ENCODE results near the gene TRAPPC11. TPM values are rescaled to one million over a fixed set of nuclear protein-coding genes. Genes with fewer than 3 reads are reported as not detected.
A peak's percentile ranks its signal among the peaks of the same experiment; 100 is the strongest.

TRAPPC11 gene
- total and polyA plus RNA-seq, 2 of the 4 experiments (the other 2 are of a cell fraction) = 25.3 to 56.8 TPM

- Histone ChIP-seq H4K8ac (ENCODE audit: low read depth in 2 of 2, low read length in 2 of 2) (no peak overlapping the region), H2BK20ac (ENCODE audit: low read depth, low read length) (0 out of 2 replicates have a peak overlapping the region, but pooled peaks have one; percentile 17), H3K9me3 (ENCODE audit: control insufficient read depth, insufficient read depth, low read length) (no peaks in the 10 kb centered on the region), H3K36me3 (ENCODE audit: control insufficient read depth, insufficient read depth, low read length) (no peaks in the 10 kb centered on the region), H3K18ac (ENCODE audit: low read depth, low read length) (no peak overlapping the region), H3K4me3 (ENCODE audit: insufficient read depth, low read depth, low read length) (no peak overlapping the region), H3K14ac (replicated peaks; ENCODE audit: low read depth, low read length) (no peak overlapping the region), H4K91ac (ENCODE audit: insufficient read depth, low read depth, low read length) (no peak overlapping the region), H3K9me1 (ENCODE audit: insufficient read depth, low read length) (no peaks in the 10 kb centered on the region; the same call in 1 of the 2 replicates), H3K23ac (ENCODE audit: low read depth, low read length) (no peak overlapping the region), H2AFZ (replicated peaks; ENCODE audit: low read length, poor library complexity) (no peak overlapping the region), H3K27me3 (ENCODE audit: control insufficient read depth, insufficient read depth, low read length) (no peaks in the 10 kb centered on the region), H2AK5ac (ENCODE audit: low read depth, low read length) (no peak overlapping the region), H2AK9ac (replicated peaks; ENCODE audit: low read depth, low read length, poor library complexity) (no peak overlapping the region), H2BK5ac (ENCODE audit: low read depth, low read length, poor library complexity, severe bottlenecking) (no peak overlapping the region), H3K4me1 (ENCODE audit: control insufficient read depth, insufficient read depth, low read length) (peaks cover 12% of the 10 kb centered on the region), H3K56ac (ENCODE audit: extremely low read depth, insufficient read depth, low read length) (no peak overlapping the region), H3K4ac (ENCODE audit: low read depth, low read length) (no peak overlapping the region), H4K5ac (ENCODE audit: low read depth, low read length) (no peak overlapping the region), H2BK120ac (ENCODE audit: low read depth, low read length) (no peak overlapping the region), H4K20me1 (ENCODE audit: insufficient read depth, low read length) (no peaks in the 10 kb centered on the region), H2BK15ac (ENCODE audit: low read depth, low read length) (no peak overlapping the region), H3K4me2 (ENCODE audit: low read depth, low read length) (no peak overlapping the region), H3K79me1 (ENCODE audit: low read depth in 1 of 2, low read length in 2 of 2) (no peaks in the 10 kb centered on the region), H3K27ac (ENCODE audit: insufficient read depth, low read length) (no peak overlapping the region), H3K9ac (ENCODE audit: low read depth, low read length) (no peak overlapping the region)
- 88% methylated on average over 3 of the region's 11 CpGs; no CpG with 5 or more reads in 1 of the 2 experiments for WGBS, 2 experiments (ENCODE audit: extremely low coverage in 2 of 2, insufficient read length in 1 of 2)
- ChIA-PET POLR2A (ENCODE audit: unreplicated experiment) (no interaction called here), CTCF (no interaction called here)
- in situ Hi-C loops (cut with MboI; ENCODE audit: low sequenced_read_pairs) = no loop called here
- no peak for DNase-seq
- intact Hi-C loops (cut with micrococcal nuclease) = no loop called here
- no TSS peak for BruUV-seq (replicated peaks)
- ATAC-seq (ENCODE audit: low read depth) = no peak
- dilution Hi-C loops (cut with HindIII; ENCODE audit: low sequenced_read_pairs, unreplicated experiment) = no loop called here
- TF ChIP-seq CEBPB (IDR thresholded peaks at IDR 0.05; ENCODE audit: low read depth, low read length) (no peak), USF2 (IDR thresholded peaks at IDR 0.05; ENCODE audit: low read depth, low read length) (no peak), SMC3 (IDR thresholded peaks at IDR 0.05; ENCODE audit: low read depth, low read length) (no peak), CTCF (conservative IDR thresholded peaks at IDR 0.05; ENCODE audit: low read depth, low read length) (no peak), POLR2A (IDR thresholded peaks at IDR 0.05; ENCODE audit: low read depth, low read length) (no peak), NFE2L2 (IDR thresholded peaks at IDR 0.05; ENCODE audit: low read depth, low read length) (no peak), MAFK (IDR thresholded peaks at IDR 0.05; ENCODE audit: low read depth, low read length) (no peak), MAZ (IDR thresholded peaks at IDR 0.05; ENCODE audit: borderline replicate concordance, low read depth, low read length) (no peak), FOS (IDR thresholded peaks at IDR 0.05; ENCODE audit: low read depth, low read length) (no peak), RFX5 (IDR thresholded peaks at IDR 0.05; ENCODE audit: low read depth, low read length) (no peak), ELK1 (IDR thresholded peaks at IDR 0.05; ENCODE audit: borderline replicate concordance, low read depth, low read length) (no peak), MXI1 (IDR thresholded peaks at IDR 0.05; ENCODE audit: borderline replicate concordance, low read depth, low read length) (no peak), CHD1 (IDR thresholded peaks at IDR 0.05; ENCODE audit: low read depth, low read length) (no peak), RAD21 (IDR thresholded peaks at IDR 0.05; ENCODE audit: low read length) (no peak), RCOR1 (IDR thresholded peaks at IDR 0.05; ENCODE audit: insufficient replicate concordance, low read length) (no peak), BHLHE40 (IDR thresholded peaks at IDR 0.05; ENCODE audit: low read depth, low read length) (no peak)
Observed at GRCh38 chr4:183631577-183632198, 27.4 kb upstream of the TRAPPC11 start.
